Activated B cell treated with CpG ODN at 0.5 μM for 24 hours (primary cell): ENCODE results near the gene GJA3. TPM values are rescaled to one million over a fixed set of nuclear protein-coding genes. Genes with fewer than 3 reads are reported as not detected.

Source experiments
- ATAC-seq: fragments of 200-7000 bp; cut with Tn5 transposase; one replicate; pipeline ENCODE4 v1.10.0; 2021; ENCODE audit warnings: low read depth, mild to moderate bottlenecking, moderate library complexity
- CTCF ChIA-PET: fragments of 350-600 bp; sonication (Branson Sonifier 250); formaldehyde crosslinking; loops from one replicate; lab custom pipeline; 2021; ENCODE audit warnings: antibody characterized with exemption; lab: Charles Lee
- POLR2A ChIA-PET: fragments of 350-600 bp; sonication (Branson Sonifier 250); formaldehyde crosslinking; loops from one replicate; lab custom pipeline; 2021; ENCODE audit warnings: antibody characterized with exemption; lab: Charles Lee
- DNase-seq: peaks from one replicate; pipeline ENCODE4 v3.0.0; 2022
- H3K27ac Mint-ChIP-seq: one replicate; pipeline ENCODE4 v1.8.0; 2020; ENCODE audit warnings: mixed read lengths
- H3K27me3 Mint-ChIP-seq: one replicate; pipeline ENCODE4 v1.8.0; 2021; ENCODE audit warnings: mixed read lengths
- H3K36me3 Mint-ChIP-seq: one replicate; pipeline ENCODE4 v1.8.0; 2021; ENCODE audit warnings: low read depth, mixed read lengths
- H3K4me1 Mint-ChIP-seq: one replicate; pipeline ENCODE4 v1.8.0; 2021; ENCODE audit warnings: mixed read lengths
- H3K4me3 Mint-ChIP-seq: one replicate; pipeline ENCODE4 v1.8.0; 2020; ENCODE audit warnings: mild to moderate bottlenecking, mixed read lengths
- H3K9me3 Mint-ChIP-seq: one replicate; pipeline ENCODE4 v1.8.0; 2020; ENCODE audit warnings: mixed read lengths
- intact Hi-C: fragments of 100-400 bp; cut with micrococcal nuclease; formaldehyde crosslinking; loops from one replicate; pipeline ENCODE4 v1.15.1; 2024
- total RNA-seq: library from RNA; stranded (reverse); gene quantifications from 2 replicates; pipeline ENCODE4 v1.2.3, GENCODE V29; 2022
- TF ChIP-seq, protein P1 (sequence below): fragments of 200-600 bp; IDR thresholded peaks from one replicate; pipeline ENCODE4 v1.8.0; 2022; ENCODE audit warnings: antibody characterized with exemption, mild to moderate bottlenecking

GJA3 gene
- total RNA-seq, 1 donor from 2014 or later: 0.09 TPM

DNA sequence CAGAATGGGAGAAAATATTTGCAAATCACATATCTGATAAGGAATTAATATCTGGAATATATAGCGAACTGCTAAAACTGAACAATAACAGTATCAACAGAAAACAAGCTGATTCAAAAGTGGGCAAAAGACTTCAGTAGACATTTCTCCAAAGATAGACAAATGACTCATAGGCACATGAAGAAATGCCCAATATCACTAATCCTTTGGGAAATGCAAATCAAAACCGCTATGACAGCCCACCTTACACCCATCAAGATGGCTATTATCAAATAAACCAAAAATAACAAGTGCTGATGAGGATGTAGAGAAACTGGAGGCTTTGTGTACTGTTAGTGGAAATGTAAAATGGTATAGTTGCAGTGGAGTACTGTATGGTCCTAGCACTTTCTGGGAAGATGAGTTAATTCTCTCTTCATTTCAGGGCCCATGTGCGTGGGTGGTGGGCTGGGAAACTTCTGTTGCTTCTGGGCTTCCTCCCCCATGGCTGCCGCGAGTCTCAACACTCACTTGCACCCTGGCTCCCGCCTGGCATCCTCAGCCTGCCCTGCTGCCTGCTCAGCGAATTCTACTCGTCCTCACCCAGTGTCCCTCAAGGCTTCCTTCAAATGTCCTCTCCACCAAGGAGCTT is 12.4 kb upstream of the GJA3 start:
- Mint-ChIP-seq H3K27ac (no peak overlapping the region), H3K36me3 (no peaks in the 10 kb centered on the region), H3K4me3 (no peak overlapping the region), H3K27me3 (peaks cover 72% of the 10 kb centered on the region), H3K9me3 (no peaks in the 10 kb centered on the region), H3K4me1 (peaks cover 15% of the 10 kb centered on the region)
- ChIA-PET POLR2A (interaction anchor here (1.2 to 1.3 kb wide), 2 partner anchors 12 to 309 kb away, joined by 3 read pairs; partner anchors contain the start of gene GJA3), CTCF (no interaction called here)
- DNase-seq (no peak), ATAC-seq (no peak)
- TF ChIP-seq, protein P1, sequence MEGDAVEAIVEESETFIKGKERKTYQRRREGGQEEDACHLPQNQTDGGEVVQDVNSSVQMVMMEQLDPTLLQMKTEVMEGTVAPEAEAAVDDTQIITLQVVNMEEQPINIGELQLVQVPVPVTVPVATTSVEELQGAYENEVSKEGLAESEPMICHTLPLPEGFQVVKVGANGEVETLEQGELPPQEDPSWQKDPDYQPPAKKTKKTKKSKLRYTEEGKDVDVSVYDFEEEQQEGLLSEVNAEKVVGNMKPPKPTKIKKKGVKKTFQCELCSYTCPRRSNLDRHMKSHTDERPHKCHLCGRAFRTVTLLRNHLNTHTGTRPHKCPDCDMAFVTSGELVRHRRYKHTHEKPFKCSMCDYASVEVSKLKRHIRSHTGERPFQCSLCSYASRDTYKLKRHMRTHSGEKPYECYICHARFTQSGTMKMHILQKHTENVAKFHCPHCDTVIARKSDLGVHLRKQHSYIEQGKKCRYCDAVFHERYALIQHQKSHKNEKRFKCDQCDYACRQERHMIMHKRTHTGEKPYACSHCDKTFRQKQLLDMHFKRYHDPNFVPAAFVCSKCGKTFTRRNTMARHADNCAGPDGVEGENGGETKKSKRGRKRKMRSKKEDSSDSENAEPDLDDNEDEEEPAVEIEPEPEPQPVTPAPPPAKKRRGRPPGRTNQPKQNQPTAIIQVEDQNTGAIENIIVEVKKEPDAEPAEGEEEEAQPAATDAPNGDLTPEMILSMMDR: no peak
- intact Hi-C loops: no loop called here

DNA sequence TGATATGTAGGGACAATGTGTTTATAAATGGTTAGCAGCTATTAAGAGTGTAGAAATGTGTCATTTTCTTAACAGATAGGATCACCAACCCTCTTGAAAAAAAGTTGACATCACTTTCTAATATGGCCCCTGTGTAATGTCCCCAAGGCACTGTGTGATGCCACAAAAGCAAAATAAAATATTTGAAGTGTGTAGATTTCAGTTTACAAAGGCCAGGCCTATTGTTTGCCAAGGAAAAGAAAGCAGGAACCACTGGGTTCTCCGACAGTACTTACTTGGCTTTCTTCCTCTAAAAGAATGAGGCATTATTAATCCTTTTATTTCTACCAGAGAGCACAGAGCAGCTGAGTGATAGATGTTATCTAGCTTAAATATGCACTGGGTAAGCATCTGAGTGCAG is 10.5 kb upstream of the GJA3 start:
- Mint-ChIP-seq H3K4me1 (peaks cover 15% of the 10 kb centered on the region), H3K36me3 (no peaks in the 10 kb centered on the region), H3K4me3 (no peak overlapping the region), H3K27me3 (peaks cover 76% of the 10 kb centered on the region), H3K27ac (no peak overlapping the region), H3K9me3 (no peaks in the 10 kb centered on the region)
- ChIA-PET POLR2A (no interaction called here), CTCF (no interaction called here)
- intact Hi-C loops: no loop called here
- DNase-seq: no peak
- ATAC-seq: no peak
- TF ChIP-seq, protein P1: no peak

DNA sequence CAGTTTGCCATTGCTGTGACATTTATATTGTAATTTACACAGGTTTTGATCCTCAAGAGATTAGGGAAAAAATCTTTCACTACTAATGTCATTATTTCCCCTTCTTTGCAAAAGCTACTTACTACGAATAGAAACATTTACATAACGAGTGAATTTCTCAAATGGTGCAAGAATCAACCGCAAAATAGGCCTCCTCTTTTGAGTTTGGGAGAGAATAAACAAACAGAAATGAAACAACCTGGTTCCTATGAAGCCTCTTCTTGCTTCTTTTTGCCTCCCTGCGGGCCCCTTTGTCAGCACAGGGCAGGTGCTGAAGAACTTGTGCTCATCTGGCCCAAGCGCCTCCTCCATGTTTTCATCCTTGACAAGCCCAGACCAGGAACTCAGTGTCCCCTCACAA is 10.1 kb upstream of the GJA3 start:
- Mint-ChIP-seq H3K4me3 (no peak overlapping the region), H3K9me3 (no peaks in the 10 kb centered on the region), H3K36me3 (no peaks in the 10 kb centered on the region), H3K27me3 (peaks cover 75% of the 10 kb centered on the region), H3K27ac (no peak overlapping the region), H3K4me1 (peaks cover 15% of the 10 kb centered on the region)
- intact Hi-C loops: no loop called here
- ChIA-PET CTCF (no interaction called here), POLR2A (no interaction called here)
- TF ChIP-seq, protein P1: no peak
- DNase-seq (no peak), ATAC-seq (no peak)

DNA sequence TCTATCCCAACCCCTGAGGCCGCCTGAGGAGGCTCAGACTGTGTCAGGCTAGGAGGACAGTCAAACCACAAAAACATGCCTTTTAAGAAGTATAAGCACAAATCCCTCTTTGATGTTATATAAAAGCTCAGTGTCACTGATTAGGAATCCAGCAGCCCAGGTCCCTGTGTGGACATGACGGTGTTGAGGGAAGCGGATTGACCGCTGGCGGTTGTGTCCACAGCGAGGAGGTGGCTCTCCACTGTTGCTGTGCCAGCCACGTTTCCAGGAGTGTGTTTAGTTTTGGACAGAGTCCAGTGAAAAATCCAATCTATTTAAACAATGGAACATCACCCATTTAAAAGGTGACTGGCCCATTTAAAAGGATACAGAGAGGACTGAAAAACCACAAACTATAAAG is 7.5 kb upstream of the GJA3 start:
- Mint-ChIP-seq H3K4me3 (no peak overlapping the region), H3K9me3 (no peaks in the 10 kb centered on the region), H3K27ac (no peak overlapping the region), H3K27me3 (peaks cover 65% of the 10 kb centered on the region), H3K36me3 (no peaks in the 10 kb centered on the region), H3K4me1 (peaks cover 7% of the 10 kb centered on the region)
- TF ChIP-seq, protein P1: no peak
- ChIA-PET CTCF (interaction anchor here (1.1 kb wide), 1 partner anchor 13 kb away, joined by 3 read pairs; no protein-coding TSS in a partner anchor), POLR2A (no interaction called here)
- intact Hi-C loops: no loop called here
- ATAC-seq (no peak), DNase-seq (no peak)

DNA sequence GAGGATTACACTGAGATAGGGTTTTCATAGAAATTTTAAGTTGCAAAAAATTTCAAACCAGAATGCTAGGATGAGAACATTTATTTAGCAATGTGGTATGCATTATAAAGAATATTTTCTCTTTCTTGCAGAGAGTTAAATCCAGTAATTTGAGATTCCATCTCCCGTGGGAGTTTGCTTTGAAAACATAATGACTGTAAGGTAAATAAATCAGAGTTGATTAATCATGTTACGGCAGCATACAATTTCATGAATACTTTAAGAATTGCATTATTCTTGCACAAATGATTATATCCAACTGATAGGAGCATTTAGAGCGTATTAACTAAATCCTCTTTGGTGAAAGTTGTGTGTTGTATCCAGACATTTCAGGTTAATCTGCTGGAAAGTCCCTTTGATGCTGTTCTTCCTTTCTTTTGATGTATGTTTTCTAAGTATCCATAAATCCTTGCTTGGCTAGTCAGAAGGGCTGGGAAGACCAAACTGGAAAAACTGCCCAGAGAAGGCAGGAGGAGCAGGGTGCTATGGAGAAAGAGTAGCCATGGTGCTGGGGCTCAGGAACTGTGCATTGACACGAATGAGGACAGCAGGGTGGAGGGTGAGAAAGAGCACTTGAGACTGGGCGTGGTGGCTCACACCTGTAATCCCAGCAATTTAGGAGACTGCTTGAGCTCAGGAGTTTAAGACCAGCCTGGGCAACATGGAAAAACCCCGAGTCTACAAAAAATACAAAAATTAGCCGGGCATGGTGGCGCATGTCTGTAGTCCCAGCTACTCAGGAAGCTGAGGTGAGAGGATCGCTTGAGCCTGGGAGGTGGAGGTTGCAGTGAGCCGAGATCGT is 4.8 kb upstream of the GJA3 start:
- H3K27me3 Mint-ChIP-seq: peaks cover 48% of the 10 kb centered on the region
- no peak overlapping the region for H3K27ac Mint-ChIP-seq
- H3K4me1 Mint-ChIP-seq: peaks cover 12% of the 10 kb centered on the region
- intact Hi-C loops: no loop called here
- CTCF ChIA-PET: no interaction called here
- TF ChIP-seq, protein P1: no peak
- POLR2A ChIA-PET: no interaction called here
- no peak for DNase-seq
- no peaks in the 10 kb centered on the region for H3K36me3 Mint-ChIP-seq
- H3K4me3 Mint-ChIP-seq: no peak overlapping the region
- no peaks in the 10 kb centered on the region for H3K9me3 Mint-ChIP-seq
- ATAC-seq: no peak
